ENCODE data around the gene KCNK13.

- TF ChIP-seq USF1 (IDR thresholded peaks at IDR 0.05) (no peak), RAD21 (IDR thresholded peaks at IDR 0.05; ENCODE audit: low read depth) (no peak), MAX (IDR thresholded peaks at IDR 0.05) (no peak), CEBPB (IDR thresholded peaks at IDR 0.05) (no peak)
These were observed 50.2 kb downstream of the KCNK13 start for GRCh38 chr14:90111895-90112534.
